Measurements from ENCODE around the gene KCNQ2.

KCNQ2 gene

GRCh38 chr20:63471002-63471716 lies 1.3 kb downstream of the KCNQ2 start:
- no peak for DNase-seq (ENCODE audit: low spot score)

DNA sequence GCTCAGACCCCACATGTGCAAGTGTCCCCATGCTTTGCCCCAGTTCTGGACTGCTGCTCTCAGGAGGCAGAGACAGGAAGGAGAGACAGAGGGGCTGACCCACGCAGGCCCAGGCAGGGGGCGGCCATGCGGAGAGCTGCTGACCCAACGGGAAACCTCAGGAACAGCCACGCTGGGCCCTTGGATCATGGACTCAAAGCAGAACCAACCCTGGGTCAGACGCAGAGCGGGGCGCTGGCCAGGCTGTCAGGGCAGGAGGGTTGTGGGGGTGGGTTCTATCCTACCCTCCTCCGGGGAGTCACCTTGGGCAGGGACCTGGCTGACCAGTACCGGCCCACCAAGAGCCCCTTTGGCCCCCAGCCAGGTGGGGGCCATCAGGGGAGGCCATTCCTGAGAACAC lies 2.0 kb downstream of the KCNQ2 start:
- no peak for DNase-seq (ENCODE audit: low spot score)

DNA sequence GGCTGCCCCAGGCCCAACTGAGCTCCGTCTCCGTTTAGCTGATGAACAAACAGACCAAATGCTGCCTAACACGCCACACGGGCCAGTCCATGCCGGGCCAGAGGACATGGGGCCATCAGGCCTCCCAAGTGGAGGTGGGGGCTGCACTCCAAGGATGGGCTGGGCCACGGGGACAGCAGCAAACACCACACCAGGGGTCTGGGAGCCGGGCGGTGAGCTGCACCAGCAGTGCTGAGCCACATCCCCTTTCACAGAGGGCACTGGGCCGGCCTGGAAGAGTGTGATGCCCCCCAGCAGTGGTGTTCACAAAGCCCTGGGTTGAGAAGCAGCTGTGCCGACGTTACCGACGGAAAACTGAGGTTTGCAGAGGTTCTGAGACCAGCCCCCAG lies 2.7 kb downstream of the KCNQ2 start:
- DNase-seq (ENCODE audit: low spot score), result no peak

DNA sequence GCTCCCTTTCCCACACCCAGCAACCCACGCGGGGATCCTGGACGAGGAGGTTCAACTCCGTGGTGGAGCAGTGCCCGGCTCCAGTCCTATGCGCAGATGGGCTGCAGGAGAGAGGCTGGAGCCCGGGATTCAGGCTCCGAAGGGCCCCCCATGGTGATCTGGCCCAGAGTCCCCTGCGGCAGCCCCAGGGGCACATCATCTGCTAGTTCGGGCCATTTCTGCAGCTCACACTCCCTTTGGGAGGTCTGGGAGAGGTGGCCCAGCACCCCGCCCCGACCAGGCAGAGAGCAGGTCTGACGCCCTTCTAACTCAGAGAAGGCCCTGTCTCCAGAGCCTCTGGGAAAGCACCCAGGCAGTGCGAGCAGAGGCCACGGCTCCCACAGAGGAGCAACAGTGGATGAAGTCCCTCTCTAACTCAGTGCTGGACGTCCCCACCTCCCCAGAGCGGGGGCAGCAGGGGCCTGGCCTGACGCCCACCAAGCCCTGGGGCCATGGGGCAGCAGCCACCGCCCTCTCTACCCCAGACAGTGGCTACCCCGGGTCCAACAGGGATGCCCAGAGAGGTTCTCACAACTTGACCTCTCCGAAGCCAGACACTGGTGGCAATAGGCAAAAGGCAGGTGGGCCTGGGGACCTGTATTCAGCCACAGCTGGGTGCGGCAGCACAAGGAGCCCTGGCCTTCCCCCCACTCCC lies 3.3 kb downstream of the KCNQ2 start:
- DNase-seq (ENCODE audit: low spot score), result no peak

- no peak for DNase-seq (ENCODE audit: low spot score)
Measured at GRCh38 chr20:63468421-63468820, 4.0 kb downstream of the KCNQ2 start.

DNA sequence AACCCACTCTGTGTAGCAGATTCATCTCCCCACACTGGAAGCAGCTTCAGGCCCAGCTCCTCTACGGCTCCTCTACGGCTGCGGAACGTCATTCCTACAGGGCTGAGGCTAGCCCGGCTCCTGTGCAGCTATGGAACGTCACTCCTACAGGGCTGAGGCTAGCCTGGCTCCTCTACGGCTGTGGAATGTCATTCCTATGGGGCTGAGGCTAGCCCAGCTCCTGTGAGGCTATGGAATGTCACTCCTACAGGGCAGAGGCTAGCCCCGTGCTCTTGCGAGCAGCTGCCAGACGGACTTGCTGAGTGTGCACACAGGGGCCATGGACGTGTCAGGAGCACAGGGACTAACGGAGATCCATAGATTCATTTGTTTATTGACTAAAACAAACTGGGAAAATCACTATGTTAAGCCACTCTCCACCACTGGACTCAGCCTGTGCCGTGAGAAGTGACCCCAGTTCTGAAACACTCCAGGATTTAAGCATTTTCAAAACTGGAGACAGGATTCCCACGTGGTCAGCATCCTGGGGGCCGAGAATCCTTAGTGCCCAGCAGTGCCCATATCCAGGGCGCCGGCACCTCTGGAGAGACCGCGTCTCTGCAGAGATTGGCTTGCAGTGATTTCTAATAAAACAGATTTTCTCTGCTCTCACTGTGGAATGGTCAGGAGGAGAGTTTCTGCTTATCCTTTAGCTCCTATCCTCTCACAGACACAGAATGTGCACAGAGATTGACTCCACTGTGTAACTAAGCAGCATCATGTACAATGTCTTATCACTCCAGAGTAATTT lies 5.0 kb downstream of the KCNQ2 start:
- no peak for DNase-seq (ENCODE audit: low spot score)

DNA sequence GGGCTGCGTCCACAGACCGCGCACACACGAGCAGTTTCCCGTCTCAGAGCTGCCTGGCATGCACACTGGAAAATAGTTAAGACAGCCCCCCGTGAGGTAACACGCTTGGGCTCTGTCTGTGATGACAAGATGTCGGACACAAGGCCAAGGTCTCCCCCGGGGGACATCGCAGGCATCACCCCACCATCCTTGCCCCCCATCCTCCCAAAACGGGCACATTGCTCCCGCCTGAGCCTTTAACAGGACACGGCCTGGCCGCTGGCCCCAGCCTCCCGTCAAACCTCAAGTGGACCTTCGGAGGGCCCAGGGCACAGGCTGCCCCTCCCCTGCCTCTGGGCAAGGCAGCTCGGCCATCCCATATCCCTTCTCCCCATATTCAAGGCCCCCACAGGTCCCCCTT lies 5.6 kb downstream of the KCNQ2 start:
- DNase-seq (ENCODE audit: low spot score), result no peak

- DNase-seq (ENCODE audit: low spot score), result no peak
Measured at GRCh38 chr20:63466250-63466825, 6.1 kb downstream of the KCNQ2 start.

DNA sequence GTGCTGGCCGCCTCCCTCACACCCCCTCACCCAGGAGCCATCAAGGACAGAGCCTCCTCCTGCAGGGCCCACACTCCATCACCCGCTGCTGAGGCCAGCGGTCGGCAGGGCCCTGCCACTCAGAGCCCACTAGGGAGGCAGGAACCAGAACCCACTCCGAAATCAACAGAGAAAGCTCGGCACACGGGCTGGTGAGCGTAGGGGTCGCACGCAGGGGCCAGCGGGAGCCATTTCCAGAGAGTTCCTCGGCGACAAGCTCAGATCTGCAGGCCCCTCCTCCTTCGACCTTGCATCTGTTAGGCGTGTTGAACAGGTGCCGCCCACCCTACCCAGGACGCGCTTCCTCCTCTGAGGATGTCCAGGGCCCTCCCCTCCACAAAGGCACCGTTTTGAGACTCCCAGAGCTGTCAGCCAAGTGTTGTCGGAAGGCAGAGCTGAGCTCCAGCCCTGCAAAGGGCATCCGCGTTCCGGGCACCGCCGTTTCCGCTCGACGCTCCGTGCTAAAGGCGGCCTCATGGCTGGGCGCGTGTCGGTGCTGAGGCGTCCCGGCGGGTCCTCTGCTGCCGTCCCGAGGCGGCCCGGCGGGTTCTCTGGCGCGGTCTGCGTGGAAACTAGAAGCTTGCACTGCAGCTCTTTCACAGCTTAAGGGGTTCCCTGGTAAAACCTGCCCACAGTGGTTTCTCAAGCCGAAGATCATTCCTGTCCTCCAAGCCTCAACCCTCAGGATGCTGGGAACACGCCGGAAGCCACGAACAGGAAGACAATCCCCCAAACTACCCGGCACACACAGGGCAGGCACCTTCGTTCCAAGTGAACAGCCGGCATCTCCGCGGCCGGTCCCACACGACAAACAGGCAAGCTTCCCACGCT lies 6.8 kb downstream of the KCNQ2 start:
- no peak for DNase-seq (ENCODE audit: low spot score)

GRCh38 chr20:63464289-63464635 lies 8.2 kb downstream of the KCNQ2 start:
- no peak for DNase-seq (ENCODE audit: low spot score)

- DNase-seq (ENCODE audit: low spot score), result no peak
Measured at GRCh38 chr20:63463400-63464288, 8.8 kb downstream of the KCNQ2 start.

DNA sequence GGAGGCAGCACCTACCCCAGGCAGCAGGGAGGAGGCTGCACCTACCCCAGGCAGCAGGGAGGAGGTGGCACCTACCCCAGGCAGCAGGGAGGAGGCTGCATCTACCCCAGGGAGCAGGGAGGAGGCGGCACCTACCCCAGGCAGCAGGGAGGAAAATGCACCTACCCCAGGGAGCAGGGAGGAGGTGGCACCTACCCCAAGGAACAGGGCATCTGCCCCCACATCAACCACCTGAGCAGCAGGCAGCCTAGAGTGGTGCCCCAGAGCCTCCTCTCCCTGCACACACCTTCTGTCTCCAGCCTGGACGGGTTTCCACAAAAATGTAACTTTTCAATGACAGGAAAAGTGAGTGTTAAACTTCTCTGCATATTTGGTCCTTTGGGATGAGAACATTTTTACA lies 10.2 kb downstream of the KCNQ2 start:
- no peak for DNase-seq (ENCODE audit: low spot score)

DNA sequence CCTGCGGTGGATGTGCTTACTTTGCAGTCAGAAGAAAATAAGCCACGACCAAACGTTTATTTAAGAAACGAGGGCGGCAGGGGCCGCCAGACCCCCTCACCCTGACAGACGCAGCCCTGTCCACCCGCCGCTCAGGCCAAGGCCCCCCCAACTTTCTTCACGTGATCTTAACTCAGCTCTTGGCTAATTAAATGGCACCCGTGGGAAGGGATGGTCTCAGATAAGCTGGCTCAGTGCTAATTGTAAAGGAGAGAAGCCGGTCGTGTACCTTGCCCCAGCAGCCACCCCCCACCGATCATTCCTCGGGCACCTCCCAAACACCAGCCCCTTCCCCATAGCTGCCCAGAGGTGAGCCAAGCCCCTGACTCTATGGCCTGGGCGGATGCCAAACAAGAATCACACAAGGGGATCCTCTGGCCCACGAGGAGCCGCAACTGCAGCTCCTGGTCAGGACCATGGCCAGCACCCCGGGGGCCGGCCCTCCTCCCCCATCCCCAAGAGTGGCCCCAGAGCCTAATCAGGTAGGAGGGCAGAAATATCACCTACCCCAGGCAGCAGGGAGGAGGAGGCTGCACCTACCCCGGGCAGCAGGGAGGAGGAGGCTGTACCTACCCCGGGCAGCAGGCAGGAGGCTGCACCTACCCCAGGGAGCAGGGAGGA lies 11.2 kb downstream of the KCNQ2 start:
- DNase-seq (ENCODE audit: low spot score), result peak; percentile 55

- no peak for DNase-seq (ENCODE audit: low spot score)
Measured at GRCh38 chr20:63459070-63459380, 13.4 kb downstream of the KCNQ2 start.

- no peak for DNase-seq (ENCODE audit: low spot score)
Measured at GRCh38 chr20:63458170-63459069, 14.0 kb downstream of the KCNQ2 start.

- peak; percentile 49 for DNase-seq (ENCODE audit: low spot score)
Measured at GRCh38 chr20:63457737-63458136, 14.7 kb downstream of the KCNQ2 start.

DNA sequence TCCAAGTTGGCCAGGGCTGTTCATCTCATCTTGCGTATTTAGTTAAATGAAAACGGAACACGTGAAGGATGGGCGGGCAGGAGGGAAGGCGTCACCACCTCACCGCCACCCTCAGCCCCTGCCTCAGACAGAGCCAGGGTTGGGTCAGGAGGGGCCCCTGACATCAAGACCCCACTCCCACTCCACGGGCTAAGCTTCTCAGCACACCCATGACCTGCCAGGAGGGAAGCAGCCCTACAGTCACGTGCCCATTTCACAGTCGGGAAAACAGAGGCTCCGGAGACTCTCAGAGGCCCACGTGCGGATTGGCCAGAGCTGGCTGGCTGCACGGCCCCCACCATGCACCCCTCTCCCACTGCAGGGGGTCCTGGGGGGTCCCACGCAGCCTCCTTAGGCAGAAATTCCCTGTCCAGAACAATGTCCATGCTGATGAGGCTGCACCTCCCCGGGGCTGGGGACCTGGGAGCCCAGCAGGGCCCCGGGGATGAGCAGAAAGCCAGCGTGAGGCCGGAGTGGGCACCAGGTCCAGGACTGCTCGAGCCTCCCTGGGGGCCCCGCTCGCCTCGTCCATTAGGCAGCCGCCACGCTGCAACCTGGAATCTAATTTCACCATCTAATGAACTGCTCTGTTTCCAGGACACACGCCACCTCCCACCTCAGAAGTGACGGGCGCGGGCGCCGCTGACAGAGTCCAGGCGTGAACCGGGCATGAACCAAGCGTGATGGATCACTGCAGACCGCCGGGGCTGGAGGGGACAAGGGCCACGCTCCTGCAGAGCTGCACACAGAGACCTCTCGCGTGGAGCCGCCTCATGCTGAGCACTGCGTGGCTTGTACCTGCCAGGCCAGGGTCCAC lies 15.8 kb downstream of the KCNQ2 start:
- no peak for DNase-seq (ENCODE audit: low spot score)

DNA sequence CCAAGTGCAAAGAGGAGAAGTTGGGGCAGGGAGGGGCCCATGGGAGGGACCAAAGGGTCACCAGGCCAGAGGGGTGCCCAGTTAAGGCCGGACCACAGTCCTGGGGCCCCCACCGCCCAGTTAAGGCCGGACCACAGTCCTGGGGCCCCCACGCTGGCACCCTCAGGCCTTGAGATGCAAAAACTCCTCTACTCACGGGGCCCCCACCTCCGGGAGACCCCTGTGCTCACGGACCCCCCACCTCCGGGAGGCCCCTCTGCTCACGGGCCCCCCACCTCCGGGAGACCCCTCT lies 16.9 kb downstream of the KCNQ2 start:
- no peak for DNase-seq (ENCODE audit: low spot score)

Measured in AG20443 (cell line).